ENCODE results near the gene SLC15A4. TPM values are rescaled to one million over a fixed set of nuclear protein-coding genes. Genes with fewer than 3 reads are reported as not detected.

The SLC15A4 gene
- total RNA-seq, 2 donors from 2014 or later, result 54.2 to 58.6 TPM

- Mint-ChIP-seq H3K36me3 (no peaks in the 10 kb centered on the region), H3K4me1 (ENCODE audit: low read depth in 2 of 2) (peaks cover 21 to 23% of the 10 kb centered on the region in 2 donors), H3K27me3 (no peaks in the 10 kb centered on the region), H3K9me3 (no peaks in the 10 kb centered on the region), H3K27ac (no peak overlapping the region), H3K4me3 (no peak overlapping the region)
- ATAC-seq, result no peak
- DNase-seq (ENCODE audit: low spot score), result no peak
Observed at GRCh38 chr12:128766738-128767501, 56.8 kb downstream of the SLC15A4 start.

- Mint-ChIP-seq H3K9me3 (no peaks in the 10 kb centered on the region), H3K4me1 (ENCODE audit: low read depth in 2 of 2) (peaks cover 15 to 16% of the 10 kb centered on the region in 2 donors), H3K36me3 (no peaks in the 10 kb centered on the region), H3K4me3 (peak overlapping the region; percentile 36), H3K27ac (peak overlapping the region; percentile 8 to 53), H3K27me3 (no peaks in the 10 kb centered on the region)
- DNase-seq (ENCODE audit: low spot score), result peak; percentile 66
- ATAC-seq, result peak; percentile 91
Observed at GRCh38 chr12:128763395-128763794, 60.4 kb downstream of the SLC15A4 start.

DNA sequence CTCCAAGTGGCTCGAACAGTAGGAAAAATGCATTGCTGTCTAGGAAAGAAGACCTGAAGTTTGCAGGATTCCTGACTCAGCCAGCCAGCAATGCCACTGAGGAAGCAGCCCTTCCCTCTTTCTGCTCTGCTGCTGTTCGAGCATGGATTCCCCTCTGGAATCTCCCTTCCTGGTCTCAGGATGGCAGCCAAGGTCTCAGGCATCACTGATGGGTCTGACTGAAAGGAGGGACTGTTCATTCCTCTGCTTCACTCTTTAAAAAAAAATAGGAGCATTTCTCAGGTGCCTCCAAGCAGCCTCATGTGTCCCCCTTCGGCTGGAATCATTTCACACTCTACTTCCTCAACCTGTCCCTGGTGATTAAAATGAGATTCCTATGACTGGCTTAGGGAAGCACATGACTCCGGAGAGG is 62.4 kb downstream of the SLC15A4 start:
- no peaks in the 10 kb centered on the region for H3K36me3 Mint-ChIP-seq
- H3K9me3 Mint-ChIP-seq, result no peaks in the 10 kb centered on the region
- no peak overlapping the region for H3K4me3 Mint-ChIP-seq
- peaks cover 15 to 20% of the 10 kb centered on the region in 2 donors for H3K4me1 Mint-ChIP-seq (ENCODE audit: low read depth in 2 of 2)
- no peak overlapping the region for H3K27ac Mint-ChIP-seq
- no peaks in the 10 kb centered on the region for H3K27me3 Mint-ChIP-seq
- no peak for DNase-seq (ENCODE audit: low spot score)
- ATAC-seq, result no peak

- ATAC-seq (no peak), DNase-seq (ENCODE audit: low spot score) (no peak)
- no peaks in the 10 kb centered on the region for H3K36me3 Mint-ChIP-seq
- no peak overlapping the region for H3K27ac Mint-ChIP-seq
- H3K4me3 Mint-ChIP-seq, result no peak overlapping the region
- no peaks in the 10 kb centered on the region for H3K9me3 Mint-ChIP-seq
- no peaks in the 10 kb centered on the region for H3K27me3 Mint-ChIP-seq
- peaks cover 12 to 19% of the 10 kb centered on the region in 2 donors for H3K4me1 Mint-ChIP-seq (ENCODE audit: low read depth in 2 of 2)
Observed at GRCh38 chr12:128755566-128755965, 68.2 kb downstream of the SLC15A4 start.

DNA sequence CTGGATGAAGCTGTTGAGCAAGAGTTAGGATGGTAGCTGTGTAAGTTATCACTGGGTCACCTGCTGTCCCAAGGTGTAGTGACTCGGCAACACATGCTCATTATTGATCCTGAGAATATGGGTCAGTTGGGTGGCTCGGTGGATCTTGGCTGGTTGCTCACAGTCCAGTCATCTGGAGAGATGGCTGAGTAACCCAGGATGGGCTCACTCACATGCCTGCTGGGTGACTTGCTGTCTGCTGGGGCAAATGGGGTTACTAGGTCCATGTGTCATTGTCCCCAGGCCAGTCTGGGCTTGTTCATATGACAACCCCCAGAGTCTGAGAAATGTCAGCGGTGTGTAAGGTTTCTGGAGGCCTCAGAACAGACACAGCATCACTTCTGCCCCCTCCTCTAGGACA is 69.5 kb downstream of the SLC15A4 start:
- Mint-ChIP-seq H3K9me3 (no peaks in the 10 kb centered on the region), H3K4me3 (no peak overlapping the region), H3K4me1 (ENCODE audit: low read depth in 2 of 2) (peaks cover 12 to 19% of the 10 kb centered on the region in 2 donors), H3K36me3 (no peaks in the 10 kb centered on the region), H3K27ac (no peak overlapping the region), H3K27me3 (no peaks in the 10 kb centered on the region)
- ATAC-seq (peak; percentile 24 to 69), DNase-seq (ENCODE audit: low spot score) (no peak)

DNA sequence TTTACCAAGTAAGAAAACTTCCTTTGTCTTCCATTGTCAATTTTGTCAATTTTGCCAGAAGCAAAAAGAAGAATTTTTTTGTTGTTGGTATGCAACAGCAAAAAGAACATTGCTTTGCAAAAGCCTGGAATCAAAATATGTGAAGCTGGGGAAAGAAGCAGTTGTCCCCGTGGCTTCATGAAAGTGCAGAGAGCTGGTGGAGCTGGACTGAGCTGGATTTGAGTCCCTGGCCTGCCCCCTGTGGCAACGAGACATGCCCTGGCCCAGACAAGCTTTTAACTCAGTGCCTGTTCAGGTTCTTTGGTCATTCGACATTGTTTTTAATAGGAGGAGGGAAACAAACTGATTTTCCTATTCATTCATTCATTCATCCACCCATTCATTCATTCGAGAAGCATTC is 70.3 kb downstream of the SLC15A4 start:
- Mint-ChIP-seq H3K4me1 (ENCODE audit: low read depth in 2 of 2) (peaks cover 12 to 24% of the 10 kb centered on the region in 2 donors), H3K9me3 (no peaks in the 10 kb centered on the region), H3K36me3 (no peaks in the 10 kb centered on the region), H3K4me3 (no peak overlapping the region), H3K27ac (no peak overlapping the region), H3K27me3 (no peaks in the 10 kb centered on the region)
- no peak for ATAC-seq
- DNase-seq (ENCODE audit: low spot score), result no peak

DNA sequence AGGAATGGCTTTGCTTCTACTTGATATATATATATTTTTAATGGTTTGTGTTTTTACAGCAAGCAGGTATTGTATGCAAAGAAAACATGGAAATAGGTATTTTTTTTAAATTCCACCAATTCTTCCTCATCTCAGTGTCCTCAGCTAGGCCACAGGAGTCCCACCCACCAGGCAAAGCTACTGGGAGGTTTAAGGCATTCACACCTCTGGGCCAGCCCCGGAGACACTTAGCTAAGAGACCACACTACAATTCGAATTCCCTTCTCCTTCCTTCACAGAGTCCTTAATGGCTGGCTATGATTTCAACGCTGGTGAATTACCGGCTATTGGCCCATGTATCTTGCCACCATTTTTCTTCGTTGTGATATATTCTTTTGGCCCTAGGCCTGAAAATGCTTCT is 71.4 kb downstream of the SLC15A4 start:
- ATAC-seq (no peak), DNase-seq (ENCODE audit: low spot score) (no peak)
- Mint-ChIP-seq H3K27me3 (no peaks in the 10 kb centered on the region), H3K9me3 (no peaks in the 10 kb centered on the region), H3K4me1 (ENCODE audit: low read depth in 2 of 2) (peaks cover 19 to 34% of the 10 kb centered on the region in 2 donors), H3K27ac (no peak overlapping the region), H3K36me3 (no peaks in the 10 kb centered on the region), H3K4me3 (no peak overlapping the region)

DNA sequence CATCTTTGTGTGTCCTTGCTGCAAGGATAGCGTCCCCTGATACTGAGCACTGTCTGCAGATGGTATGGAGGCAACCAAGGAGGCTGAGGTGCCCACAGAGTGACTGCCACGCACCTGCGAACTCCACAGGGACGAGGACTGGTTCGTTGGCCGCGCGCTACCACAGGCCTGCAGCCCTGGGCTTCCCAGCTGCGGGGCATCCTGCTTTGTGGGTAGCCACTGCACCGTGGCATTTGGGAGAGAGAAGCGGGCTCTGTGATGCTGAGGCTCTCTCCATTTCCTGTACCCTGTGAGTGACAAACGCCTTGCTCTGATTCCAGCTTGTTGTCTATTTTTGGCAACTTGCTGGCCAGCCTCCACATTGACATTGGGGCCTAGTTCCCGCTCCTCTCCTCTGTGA is 76.3 kb downstream of the SLC15A4 start:
- peak; percentile 40 for DNase-seq (ENCODE audit: low spot score)
- H3K4me3 Mint-ChIP-seq, result peak overlapping the region; percentile 31
- peak overlapping the region; percentile 46 to 80 for H3K27ac Mint-ChIP-seq
- no peaks in the 10 kb centered on the region for H3K36me3 Mint-ChIP-seq
- peak in 1 of 2 donors; percentile 32 for ATAC-seq
- H3K27me3 Mint-ChIP-seq, result no peaks in the 10 kb centered on the region
- peaks cover 42 to 61% of the 10 kb centered on the region in 2 donors for H3K4me1 Mint-ChIP-seq (ENCODE audit: low read depth in 2 of 2)
- no peaks in the 10 kb centered on the region for H3K9me3 Mint-ChIP-seq

- no peak for ATAC-seq
- peaks cover 48 to 66% of the 10 kb centered on the region in 2 donors for H3K4me1 Mint-ChIP-seq (ENCODE audit: low read depth in 2 of 2)
- no peak for DNase-seq (ENCODE audit: low spot score)
- no peaks in the 10 kb centered on the region for H3K9me3 Mint-ChIP-seq
- peak overlapping the region; percentile 53 for H3K4me3 Mint-ChIP-seq
- no peaks in the 10 kb centered on the region for H3K27me3 Mint-ChIP-seq
- H3K27ac Mint-ChIP-seq, result peak overlapping the region; percentile 5 to 46
- H3K36me3 Mint-ChIP-seq, result no peaks in the 10 kb centered on the region
Observed at GRCh38 chr12:128745772-128746689, 77.7 kb downstream of the SLC15A4 start.

DNA sequence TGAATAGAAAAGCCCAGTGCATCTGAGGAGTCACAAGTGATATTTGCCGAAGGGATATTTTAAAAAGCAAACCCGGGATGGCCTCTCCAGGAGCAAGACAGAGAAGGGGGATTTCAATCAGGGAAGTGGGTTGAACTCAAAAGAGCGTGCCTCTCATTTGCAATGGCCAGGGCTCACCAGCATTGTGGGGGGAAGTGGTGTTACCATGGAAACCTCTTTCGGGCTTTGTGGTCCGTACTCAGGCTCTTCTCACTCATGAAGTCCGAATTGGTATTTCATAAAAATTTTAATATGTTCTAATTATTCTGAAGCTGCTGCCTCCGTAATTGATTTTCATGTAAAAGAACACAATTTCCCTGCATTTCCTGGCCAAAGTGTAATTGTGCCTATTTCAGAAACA is 79.8 kb downstream of the SLC15A4 start:
- ATAC-seq, result peak in 1 of 2 donors; percentile 61
- no peak for DNase-seq (ENCODE audit: low spot score)
- Mint-ChIP-seq H3K9me3 (peaks cover 6% of the 10 kb centered on the region), H3K36me3 (peaks cover 7% of the 10 kb centered on the region), H3K4me1 (ENCODE audit: low read depth in 2 of 2) (peaks cover 53 to 70% of the 10 kb centered on the region in 2 donors), H3K27me3 (no peaks in the 10 kb centered on the region), H3K4me3 (peak overlapping the region; percentile 50), H3K27ac (peak overlapping the region; percentile 5 to 46)

Other genes with a start within 250 kb of the SLC15A4 start
- under 1 TPM; 0.14 to 0.21 TPM for gene GLT1D1, start 29.5 kb upstream of the SLC15A4 start, total RNA-seq